CD4-positive, alpha-beta T cell treated with Interleukin-4 for 4 hours (primary cell): Measurements from ENCODE around the gene ATP6V1G1.
"Not testable (repeated sequence)": the region's sequence is repeated elsewhere in the genome, so short reads cannot be mapped to it uniquely, and the experiment has no call there.

Source experiments
- DNase-seq: peaks from one replicate; pipeline ENCODE4 v3.0.0-alpha.2; 2020

Gene ATP6V1G1

GRCh38 chr9:114580609-114581193, 6.9 kb upstream of the ATP6V1G1 start:
- DNase-seq, result no peak

- DNase-seq, result no peak
Observed at GRCh38 chr9:114583371-114584155, 4.0 kb upstream of the ATP6V1G1 start.

GRCh38 chr9:114588210-114588609, 641 bp downstream of the ATP6V1G1 start:
- no peak for DNase-seq

GRCh38 chr9:114588651-114589526, 1.3 kb downstream of the ATP6V1G1 start:
- DNase-seq, result no peak

- DNase-seq, result no peak
Observed at GRCh38 chr9:114590328-114590727, 2.8 kb downstream of the ATP6V1G1 start.

GRCh38 chr9:114591291-114591787, 3.8 kb downstream of the ATP6V1G1 start:
- no peak for DNase-seq

GRCh38 chr9:114591849-114592248, 4.3 kb downstream of the ATP6V1G1 start:
- DNase-seq, result no peak

GRCh38 chr9:114592356-114592755, 4.8 kb downstream of the ATP6V1G1 start:
- DNase-seq, result peak; percentile 75

- DNase-seq, result no peak
Observed at GRCh38 chr9:114594136-114594535, 6.6 kb downstream of the ATP6V1G1 start.

GRCh38 chr9:114600502-114601248, 13.1 kb downstream of the ATP6V1G1 start:
- not testable (repeated sequence) for DNase-seq

GRCh38 chr9:114601787-114602186, 14.2 kb downstream of the ATP6V1G1 start:
- not testable (repeated sequence) for DNase-seq

GRCh38 chr9:114602620-114603019, 15.1 kb downstream of the ATP6V1G1 start:
- DNase-seq, result no peak

- DNase-seq, result no peak
Observed at GRCh38 chr9:114603248-114603647, 15.7 kb downstream of the ATP6V1G1 start.

- DNase-seq, result no peak
Observed at GRCh38 chr9:114604989-114605388, 17.4 kb downstream of the ATP6V1G1 start.

- DNase-seq, result no peak
Observed at GRCh38 chr9:114606068-114606467, 18.5 kb downstream of the ATP6V1G1 start.

GRCh38 chr9:114606597-114607207, 19.1 kb downstream of the ATP6V1G1 start:
- no peak for DNase-seq

GRCh38 chr9:114607671-114608524, 20.3 kb downstream of the ATP6V1G1 start:
- DNase-seq, result no peak

- no peak for DNase-seq
Observed at GRCh38 chr9:114608525-114608796, 20.9 kb downstream of the ATP6V1G1 start.

GRCh38 chr9:114611516-114612271, 24.1 kb downstream of the ATP6V1G1 start:
- no peak for DNase-seq

GRCh38 chr9:114612272-114612923, 24.8 kb downstream of the ATP6V1G1 start:
- no peak for DNase-seq
